Glomerular endothelial cell (primary cell): ENCODE data around the gene BAIAP2L2. TPM values are rescaled to one million over a fixed set of nuclear protein-coding genes. Genes with fewer than 3 reads are reported as not detected.

Experiments
- DNase-seq: peaks from one replicate; pipeline ENCODE4 v3.0.0-alpha.2; 2011; ENCODE audit warnings: low read depth, low spot score; ENCODE audit errors: extremely low read depth
- total RNA-seq: library from RNA; depleted of rRNA; stranded (reverse); fragments of >200 nt; gene quantifications from 2 replicates; pipeline ENCODE4 v1.2.3, GENCODE V29; 2015

The BAIAP2L2 gene
- total RNA-seq, 1 donor from 2014 or later: 0.93 TPM

DNA sequence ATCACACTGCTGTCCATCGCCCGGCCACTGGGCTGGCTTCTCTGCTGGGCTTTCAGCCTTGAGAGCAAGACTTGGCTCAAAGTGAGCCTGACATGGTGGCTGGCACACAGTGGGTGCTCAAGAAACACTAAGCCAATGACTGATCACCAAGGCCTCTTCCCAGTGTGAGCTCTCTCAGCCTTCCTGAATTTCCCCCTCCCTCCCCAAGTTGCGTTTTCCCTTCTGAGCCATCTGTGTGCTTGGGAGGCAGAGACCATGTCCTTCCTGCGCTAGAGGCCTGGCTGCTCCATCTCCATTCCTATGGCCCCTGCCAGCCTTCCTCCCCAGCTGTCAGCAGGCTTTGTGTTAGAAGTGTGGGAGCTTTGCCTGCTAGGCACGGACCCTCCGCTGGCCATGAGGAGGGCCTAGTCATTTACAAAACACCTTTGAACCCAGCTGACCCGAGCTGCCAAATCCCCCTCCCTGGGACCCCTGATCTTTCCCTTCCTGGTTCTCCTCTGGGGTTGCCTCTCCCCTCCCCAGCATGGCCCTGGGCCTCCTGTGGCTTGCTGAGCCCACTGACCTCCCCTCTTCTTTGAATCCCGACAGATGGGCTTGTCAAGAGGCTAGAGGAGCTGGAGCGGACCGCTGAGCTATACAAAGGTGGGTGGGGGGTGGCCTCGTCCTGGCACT lies 40.1 kb downstream of the BAIAP2L2 start:
- DNase-seq: no peak

DNA sequence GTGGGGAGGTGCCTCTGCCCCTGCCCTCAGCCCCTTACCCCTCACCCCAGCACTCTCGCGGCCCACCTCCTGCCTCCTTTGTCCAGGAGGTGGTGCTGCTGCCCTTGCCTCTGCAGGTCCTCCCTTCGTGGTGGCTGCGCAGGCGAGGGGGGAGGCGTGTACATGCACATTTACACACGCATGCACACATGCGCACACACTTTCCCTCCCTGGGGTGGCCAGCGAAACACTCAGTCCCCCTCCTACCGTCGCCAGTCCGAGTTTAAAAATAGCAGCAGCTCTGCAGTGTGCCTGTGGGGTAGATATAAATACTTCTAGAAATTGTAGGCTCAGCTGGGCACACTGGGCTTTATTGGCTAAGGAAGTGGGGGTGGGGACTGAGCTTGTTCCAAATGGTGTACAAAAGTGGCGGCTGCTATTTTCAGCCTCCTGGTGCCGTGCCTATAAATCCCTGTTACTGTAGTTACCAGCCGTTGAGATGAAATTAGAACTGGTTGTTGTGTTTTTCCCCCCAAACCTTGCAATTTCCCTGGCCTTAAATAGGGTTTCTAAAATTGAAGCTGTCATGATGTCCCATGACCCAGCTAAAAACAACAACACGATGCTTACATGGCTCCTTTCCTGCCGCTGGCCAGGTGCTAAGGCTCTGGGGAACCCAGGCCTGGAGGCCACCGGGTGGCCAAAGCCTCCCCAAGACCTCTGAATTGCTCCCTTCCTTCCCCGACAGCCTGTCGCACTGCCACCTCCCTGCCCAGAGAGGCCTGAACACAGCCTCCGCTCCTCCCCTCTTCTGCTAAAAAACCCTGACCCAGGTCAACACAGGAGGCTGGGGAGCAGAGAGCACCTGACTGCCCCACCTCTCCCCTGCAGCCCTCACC lies 40.9 kb downstream of the BAIAP2L2 start:
- no peak for DNase-seq

DNA sequence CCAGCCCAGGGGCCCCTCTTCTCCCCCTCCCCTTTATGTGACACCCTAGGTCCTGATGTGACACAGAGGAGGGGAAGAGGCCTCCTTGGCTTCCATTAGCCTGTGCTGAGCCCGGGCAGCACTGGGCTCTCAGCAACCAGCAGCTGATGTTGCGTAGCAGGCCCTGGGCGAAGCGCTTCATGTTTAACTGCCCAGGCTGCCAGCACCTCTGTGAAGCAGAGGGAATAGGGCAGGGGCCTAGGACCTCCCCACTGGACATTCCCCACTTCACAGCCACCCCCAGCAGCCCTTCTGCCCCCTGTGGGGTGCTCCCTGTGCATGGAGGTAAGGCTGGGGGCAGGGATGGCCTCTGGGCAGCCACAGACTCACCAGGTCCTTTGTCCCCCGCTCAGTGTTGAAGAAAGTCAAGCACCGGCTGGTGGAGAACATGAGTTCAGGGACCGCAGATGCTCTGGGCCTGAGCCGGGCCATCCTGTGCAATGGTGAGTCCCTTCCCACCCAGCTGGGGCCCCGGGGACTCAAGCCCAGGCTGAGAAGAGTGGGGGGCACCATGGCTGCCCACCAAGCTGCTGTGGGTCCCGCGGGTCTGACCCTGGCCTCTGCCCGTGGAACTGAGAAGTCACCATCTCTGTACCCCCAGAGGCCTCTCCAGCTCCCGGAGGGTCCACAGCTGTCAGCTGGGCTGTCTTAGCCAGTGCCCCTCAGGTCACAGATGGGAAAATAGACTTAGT lies 41.7 kb downstream of the BAIAP2L2 start:
- no peak for DNase-seq

DNA sequence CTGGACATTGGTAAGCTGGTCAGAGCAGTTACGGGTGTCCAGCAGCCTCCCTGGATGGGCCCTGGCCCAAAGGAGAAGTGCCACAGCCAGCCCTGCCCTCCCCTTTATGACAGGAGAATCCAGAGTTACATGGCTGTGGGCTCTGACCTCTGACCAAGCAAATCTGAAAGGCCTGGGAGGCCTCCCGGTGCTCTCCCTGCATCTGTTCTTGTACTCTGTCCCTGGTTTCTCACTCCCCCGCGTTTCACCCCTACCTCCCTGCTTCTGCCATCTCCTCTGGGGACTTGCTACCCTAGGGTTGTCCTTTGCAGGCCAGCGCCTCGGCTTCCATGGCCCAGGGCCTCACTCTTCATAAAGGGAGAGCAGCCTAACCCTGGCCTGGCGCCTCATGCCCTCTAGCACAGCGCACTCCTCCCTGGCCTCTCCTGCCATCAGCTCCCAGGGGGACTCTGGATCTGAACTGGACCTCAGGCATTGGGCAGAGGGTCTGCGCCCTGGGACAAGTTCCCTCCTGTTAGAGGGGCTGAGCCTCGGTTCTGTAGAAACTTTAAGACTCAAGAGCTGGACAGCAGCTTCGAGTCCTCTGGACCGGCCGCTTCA lies 42.6 kb downstream of the BAIAP2L2 start:
- DNase-seq: no peak

DNA sequence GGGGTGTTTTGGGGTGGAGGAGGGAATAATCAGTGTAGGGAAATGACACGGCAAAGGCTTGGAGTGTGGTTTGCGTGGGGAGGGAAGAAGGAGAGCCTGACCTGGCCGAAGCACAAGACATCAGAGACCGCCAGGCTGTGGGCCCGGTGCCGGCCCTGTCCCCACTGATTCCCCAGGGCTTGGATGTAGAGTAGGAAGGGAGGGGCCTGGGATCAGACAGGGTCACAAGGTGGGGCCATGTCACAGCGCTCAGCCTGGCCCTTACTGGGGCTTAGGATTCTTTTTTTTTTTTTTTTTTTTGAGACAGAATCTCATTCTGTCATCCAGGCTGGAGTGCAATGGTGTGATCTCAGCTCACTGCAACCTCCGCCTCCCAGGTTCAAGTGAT lies 43.5 kb downstream of the BAIAP2L2 start:
- no peak for DNase-seq

DNA sequence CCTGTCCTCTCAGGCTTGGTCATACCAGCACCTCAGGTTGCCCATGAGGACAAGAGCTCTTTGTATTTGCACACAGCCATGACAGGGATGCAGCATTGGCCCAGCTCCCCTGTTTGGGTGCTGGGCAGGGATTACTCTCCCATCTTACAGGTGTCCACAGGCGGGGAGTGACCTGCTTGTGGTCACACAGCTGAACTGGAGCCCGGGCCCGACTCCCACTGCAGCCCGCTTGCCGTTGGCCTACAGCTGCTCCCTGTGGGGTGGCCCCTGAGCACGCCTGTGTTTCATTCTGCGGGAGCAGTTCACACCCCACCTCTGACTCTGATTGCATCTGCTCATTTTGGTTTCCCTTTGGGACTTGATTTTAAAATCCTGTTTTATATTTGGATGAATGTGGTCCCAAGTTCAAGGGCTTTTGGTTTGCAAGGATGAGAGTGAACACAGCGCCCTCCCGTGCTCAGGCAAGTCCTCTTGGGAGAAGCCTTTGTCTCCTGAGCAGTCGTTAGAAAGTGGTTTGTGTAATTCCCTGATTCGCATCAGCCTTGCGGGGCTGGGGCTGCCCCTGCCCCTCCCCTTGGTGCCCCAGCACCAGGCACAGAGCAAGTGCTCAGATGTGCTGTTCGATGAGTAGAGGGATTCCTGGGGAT lies 44.0 kb downstream of the BAIAP2L2 start:
- DNase-seq: no peak

DNA sequence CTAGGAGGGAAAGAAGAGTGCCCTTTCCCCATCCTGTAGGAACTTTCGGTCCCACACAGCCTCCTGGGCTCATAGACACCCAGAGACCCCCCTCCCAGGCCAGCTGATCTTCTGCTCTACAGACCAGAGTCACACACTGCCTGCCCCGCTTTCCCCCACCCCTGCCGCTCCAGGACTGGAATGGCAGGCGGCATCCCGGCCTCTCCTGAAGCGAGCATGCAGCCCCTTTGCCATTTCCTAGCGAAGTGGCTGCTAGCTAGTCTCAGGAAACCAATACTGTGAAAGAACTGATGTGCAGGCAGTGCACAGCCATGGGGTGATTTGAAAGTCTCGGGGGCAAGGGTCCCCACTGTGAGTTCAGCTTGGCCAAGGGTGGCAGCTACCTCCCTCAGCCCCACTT lies 44.9 kb downstream of the BAIAP2L2 start:
- DNase-seq: no peak

DNA sequence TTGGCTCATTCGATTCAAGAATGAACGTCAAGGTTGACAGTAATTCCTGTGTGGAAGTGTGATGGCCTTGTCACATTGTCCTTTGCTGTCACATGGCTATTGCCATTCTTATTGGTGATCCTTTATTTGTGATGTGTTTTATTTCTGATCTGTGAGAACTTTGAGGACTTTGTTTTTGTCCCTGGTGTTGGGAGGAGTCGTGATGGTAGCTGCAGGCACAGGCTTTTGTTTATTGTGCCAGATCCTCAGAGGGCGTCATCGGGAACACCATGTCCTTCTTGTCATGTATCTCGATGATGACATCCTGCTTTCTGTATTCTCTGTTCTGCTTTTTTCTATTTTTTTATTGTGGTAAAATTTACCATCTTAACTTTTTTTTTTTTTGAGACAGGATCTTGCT lies 47.7 kb downstream of the BAIAP2L2 start:
- DNase-seq: no peak

DNA sequence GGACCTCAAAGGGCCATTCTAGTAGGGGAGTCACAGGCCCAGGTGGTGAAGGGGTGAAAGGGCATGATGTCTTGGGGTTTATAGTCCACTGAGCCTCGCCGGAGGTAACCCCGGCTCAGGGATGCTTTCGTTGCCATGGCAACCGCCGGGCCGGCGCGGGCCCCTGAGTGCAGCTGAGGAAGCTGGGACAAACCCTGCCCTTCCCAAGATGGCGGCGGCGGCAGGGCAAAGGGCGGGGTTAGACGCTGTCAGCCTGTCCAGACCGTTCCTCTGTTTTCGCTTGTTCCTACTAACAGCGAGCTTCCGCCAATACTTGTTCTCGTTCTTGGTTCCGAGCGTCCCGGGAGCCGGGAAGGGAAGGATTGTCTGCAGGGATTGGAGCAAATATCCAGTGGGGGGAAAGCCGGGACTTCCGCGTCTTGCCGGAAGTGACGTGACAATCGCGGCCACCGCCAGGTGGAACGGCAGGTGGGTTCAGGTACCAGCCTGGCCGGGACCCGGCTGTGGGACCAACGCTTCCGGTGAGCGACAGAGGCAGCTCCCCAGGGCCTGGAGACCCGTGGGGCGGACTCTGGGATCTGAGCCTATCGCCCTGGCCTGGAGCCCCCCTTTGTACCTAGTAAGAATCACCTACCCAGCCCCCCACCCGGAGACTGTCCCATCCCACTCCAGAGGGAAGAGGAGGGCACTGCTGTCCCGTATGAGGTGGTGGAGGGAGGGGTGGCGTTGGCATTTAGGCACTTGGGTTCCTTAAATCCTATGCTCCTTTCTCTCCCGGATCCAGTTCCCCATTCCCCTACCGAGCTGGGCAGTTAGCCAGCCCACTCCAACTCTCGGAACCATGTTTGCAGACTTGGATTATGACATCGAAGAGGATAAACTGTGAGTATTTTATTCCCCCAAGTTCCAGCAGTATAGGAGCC lies 53.3 kb downstream of the BAIAP2L2 start, which contains the start of gene PICK1:
Gene PICK1 (plus strand): TSS at position 436 of the 923 bp plus-strand sequence. CDS start 406 bp downstream, at position 842.
- no peak for DNase-seq

DNA sequence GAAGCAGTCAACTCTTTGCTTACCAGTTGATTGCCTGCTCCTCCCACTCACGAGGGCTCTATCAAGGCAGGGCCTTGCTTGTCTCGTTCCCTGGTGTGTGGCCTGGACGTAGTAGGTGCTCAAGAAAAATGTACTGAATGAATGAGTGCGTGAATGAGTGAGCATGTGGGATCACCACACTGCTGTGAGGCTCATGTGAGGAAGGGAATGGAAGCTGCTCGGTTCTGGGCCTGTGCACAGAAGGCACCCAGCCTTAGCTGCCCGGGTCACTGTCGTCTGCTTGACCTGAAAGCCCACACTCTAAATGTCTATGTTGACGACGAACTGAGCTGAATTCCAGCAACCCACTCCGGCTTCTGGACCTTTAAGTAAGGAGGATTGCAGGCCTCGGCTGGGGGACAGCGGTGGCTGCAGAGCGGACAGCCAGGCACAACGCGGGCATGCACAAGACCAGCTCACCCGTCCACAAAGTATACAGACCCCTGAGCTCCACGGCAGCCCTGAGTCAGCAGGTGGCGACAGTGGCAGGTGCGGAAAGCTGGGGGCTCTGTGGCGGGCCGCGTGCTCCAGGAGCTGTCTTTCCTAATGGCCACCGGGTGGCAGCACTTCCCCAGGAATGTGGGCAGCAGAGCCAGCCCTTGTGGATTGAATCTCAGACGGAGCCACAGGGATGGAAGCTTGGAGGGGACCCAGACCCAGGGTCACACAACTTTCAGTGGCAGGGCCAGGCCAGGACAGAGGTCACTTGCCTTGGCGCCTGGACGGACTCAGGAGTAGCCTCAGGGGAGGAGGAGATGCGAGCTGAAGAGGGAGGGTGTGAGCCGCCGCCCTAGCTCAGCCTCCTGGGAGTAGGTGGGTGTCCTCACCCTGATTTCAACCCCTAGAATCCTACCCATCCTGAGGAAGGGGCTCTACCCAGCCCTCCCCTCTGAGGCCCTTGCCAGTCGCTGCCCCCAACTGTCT lies 58.3 kb downstream of the BAIAP2L2 start:
- no peak for DNase-seq

DNA sequence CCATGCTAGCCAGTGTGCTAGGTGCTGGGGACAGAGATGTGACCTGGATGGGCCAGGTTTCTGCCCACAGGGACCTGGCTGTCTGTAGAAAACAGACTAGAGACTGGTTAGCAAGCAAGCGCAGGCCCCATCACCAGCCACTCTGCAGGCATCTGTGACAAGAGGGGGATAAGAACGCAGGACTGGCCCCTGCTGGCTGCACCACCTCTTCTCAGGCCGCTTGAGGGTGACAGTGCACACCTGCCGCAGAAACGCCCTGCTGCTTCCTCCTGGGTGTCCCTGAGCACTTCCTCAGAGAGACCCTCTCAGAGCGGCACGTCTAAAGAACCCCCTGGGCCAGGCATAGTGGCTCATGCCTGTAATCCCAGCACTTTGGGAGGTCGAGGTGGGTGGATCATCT lies 59.2 kb downstream of the BAIAP2L2 start:
- no peak for DNase-seq

DNA sequence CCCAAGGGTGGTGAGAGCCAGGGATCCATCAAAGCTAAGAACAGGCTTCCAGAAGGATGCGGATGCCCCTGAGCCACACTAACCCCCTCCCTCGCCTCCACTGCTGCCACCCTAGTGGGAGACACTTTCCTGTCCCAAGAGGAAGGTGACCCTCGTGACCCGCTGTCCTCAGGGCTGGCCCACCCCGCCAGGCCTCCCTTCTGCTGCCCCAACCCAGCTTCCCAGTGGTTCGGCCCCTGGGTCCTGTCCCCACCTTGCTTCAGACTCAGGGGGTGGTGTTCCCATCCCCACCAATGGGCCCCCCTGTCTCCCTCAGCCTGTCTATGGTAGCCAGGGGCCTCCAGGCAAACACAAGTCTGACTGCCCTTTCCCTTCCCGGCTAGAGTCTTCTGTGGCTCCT lies 59.8 kb downstream of the BAIAP2L2 start:
- no peak for DNase-seq

DNA sequence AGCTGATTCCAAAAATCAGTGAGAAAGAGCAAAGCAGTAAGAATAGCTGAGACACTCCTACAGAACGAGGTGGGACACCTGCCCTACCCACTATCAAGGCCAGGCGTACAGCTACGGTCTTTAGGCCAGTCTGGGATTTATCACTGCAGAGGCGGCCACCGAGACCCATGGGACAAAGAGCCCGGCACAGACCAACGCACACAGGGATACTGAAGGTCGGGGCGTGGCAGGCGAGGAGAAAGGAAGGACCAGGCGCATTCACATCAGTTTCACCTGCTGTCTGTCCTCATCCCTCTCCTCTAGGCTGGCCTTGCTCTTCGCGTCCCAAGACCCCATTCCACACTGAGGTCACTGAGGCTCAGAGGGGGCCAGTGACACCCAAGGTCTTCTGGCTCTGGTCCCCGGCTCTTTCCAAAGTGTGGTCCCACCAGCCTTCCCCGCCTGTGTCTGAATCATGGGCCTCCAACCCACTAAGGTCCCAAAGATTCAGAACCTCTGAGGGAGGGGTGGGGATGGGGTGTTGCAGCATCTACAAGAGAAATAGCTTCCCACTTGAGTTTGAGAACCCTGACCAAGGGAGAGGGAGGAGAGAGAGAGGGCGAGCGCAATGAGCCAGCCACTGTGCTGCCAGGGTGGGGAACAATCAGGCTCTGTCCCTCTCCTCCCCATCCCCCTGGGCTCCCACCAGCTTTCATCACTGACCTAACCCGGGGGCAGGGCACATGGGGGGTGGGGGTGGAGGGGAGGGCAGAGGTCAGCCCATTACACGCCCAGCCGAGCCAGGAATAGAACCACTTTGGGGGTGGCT lies 60.5 kb downstream of the BAIAP2L2 start:
- no peak for DNase-seq

DNA sequence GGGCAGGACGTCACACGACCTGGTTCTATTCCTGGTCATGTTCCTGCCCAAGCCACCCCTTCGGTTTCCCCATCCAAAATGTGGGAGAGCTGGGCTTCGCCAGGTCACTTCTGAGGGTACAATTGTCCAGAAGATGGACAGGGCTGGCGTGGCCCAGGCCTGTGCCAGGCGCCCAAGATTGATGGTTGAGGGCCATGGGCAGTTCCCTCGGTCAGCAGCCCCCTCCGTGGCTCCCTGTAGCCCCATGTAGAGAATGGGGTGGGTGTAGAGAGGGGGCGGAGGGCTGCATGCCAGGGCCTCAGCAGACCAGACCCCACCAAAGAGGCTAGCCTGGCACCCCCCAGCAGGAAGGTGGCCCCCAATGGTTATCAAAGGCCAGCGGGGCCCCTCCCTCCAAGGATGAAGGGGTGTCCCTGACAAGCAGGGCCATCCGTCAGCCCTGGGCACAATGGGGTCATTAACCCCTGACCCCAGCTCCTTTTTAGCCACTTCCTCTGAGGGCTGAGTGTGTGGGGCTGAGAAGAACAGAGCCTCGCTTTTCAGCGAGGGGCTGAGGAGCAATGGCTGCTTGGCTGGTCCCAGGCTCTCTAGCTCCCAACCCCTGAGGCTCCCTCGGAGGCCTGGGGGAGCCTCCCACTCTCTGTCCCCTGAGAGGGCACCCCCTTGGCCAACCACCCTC lies 64.3 kb downstream of the BAIAP2L2 start:
- DNase-seq: no peak

DNA sequence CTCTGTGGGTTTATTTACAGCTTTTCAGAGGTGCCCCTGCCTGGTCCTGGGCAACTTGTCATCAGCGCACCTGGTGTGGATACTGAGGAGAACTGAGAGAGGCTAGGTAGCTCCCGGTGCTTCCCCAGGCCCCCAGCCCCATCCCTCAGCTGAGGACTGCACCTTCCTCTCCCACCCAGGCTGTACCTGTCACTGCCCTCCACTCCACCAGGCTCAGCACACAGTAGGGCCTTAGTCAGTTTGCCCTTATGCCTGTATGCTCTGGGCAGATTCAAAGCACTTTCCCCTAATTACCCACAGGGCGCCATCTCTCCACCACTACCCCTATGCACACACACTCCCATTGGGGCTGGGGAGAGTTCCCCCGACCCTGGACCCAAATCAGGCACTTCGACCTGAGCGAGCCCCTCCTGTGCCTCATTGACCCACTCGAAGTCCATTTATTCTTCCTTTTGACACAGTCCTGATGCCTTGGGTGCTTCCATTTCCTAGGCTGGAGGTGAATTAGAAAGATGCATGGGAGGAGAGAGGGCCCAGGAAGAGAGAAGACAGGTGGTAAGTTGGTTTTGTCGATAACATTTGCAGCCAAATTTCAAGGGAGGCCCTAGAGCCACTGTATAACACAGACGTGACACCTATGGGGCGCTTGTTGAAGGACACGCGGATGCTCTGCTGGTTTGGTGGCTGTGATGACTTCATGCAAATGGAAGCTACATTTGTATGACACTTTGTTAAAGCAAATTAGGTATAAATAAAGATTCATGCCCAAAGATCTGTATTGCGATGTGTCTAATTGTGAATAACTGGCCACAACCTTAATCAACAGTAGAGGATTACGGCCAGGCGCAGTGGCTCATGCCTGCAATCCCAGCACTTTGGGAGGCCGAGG lies 67.1 kb downstream of the BAIAP2L2 start:
- DNase-seq: no peak

DNA sequence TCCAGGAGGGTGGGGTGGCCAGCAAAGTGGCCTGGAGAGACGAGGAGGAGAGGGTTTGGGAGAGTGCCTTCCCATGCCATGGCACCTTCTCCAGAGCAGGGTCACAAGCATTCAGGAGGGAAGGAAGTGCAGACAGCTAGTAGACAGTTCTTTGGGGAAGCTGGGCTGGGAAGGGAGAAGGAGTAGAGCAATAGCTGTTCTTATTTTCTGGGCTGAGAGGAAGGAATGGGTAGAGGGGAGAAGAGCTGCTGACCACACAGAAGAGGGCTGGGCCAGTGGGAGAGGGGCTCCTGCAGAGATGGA lies 68.0 kb downstream of the BAIAP2L2 start:
- DNase-seq: no peak
